ENCODE data around the gene CHCHD6.
"Not testable (repeated sequence)": the region's sequence is repeated elsewhere in the genome, so short reads cannot be mapped to it uniquely, and the experiment has no call there.

Gene CHCHD6

GRCh38 chr3:126792998-126793397 lies 89.0 kb downstream of the CHCHD6 start:
- Mint-ChIP-seq H3K27ac (no peak overlapping the region), H3K4me1 (peaks cover 11% of the 10 kb centered on the region), H3K4me3 (no peak overlapping the region), H3K36me3 (peaks cover 41% of the 10 kb centered on the region), H3K9me3 (peaks cover 14% of the 10 kb centered on the region), H3K27me3 (no peaks in the 10 kb centered on the region)

- Mint-ChIP-seq H3K27ac (no peak overlapping the region), H3K36me3 (peaks cover 35% of the 10 kb centered on the region)
Observed at GRCh38 chr3:126797563-126797962, 93.5 kb downstream of the CHCHD6 start.

GRCh38 chr3:126798521-126798920 lies 94.5 kb downstream of the CHCHD6 start:
- Mint-ChIP-seq H3K36me3 (peaks cover 27% of the 10 kb centered on the region), H3K27me3 (no peaks in the 10 kb centered on the region), H3K27ac (no peak overlapping the region), H3K4me1 (peaks cover 4% of the 10 kb centered on the region), H3K4me3 (no peak overlapping the region), H3K9me3 (peaks cover 10% of the 10 kb centered on the region)

More at GRCh38 chr3:126797563-126797962, 93.5 kb downstream of the CHCHD6 start:
- Mint-ChIP-seq H3K27me3 (no peaks in the 10 kb centered on the region), H3K4me3 (no peak overlapping the region), H3K4me1 (peaks cover 4% of the 10 kb centered on the region), H3K9me3 (peaks cover 14% of the 10 kb centered on the region)

- Mint-ChIP-seq H3K27ac (no peak overlapping the region), H3K36me3 (peaks cover 22% of the 10 kb centered on the region), H3K27me3 (no peaks in the 10 kb centered on the region), H3K4me3 (no peak overlapping the region), H3K9me3 (peaks cover 5% of the 10 kb centered on the region), H3K4me1 (no peaks in the 10 kb centered on the region)
Observed at GRCh38 chr3:126799099-126799498, 95.1 kb downstream of the CHCHD6 start.

- peaks cover 20% of the 10 kb centered on the region for H3K36me3 Mint-ChIP-seq
- H3K9me3 Mint-ChIP-seq, H3K27ac Mint-ChIP-seq, H3K4me1 Mint-ChIP-seq, H3K4me3 Mint-ChIP-seq, H3K27me3 Mint-ChIP-seq: not testable (repeated sequence)
Observed at GRCh38 chr3:126801312-126801711, 97.3 kb downstream of the CHCHD6 start.

- Mint-ChIP-seq H3K4me1 (no peaks in the 10 kb centered on the region), H3K27ac (no peak overlapping the region), H3K27me3 (no peaks in the 10 kb centered on the region), H3K9me3 (no peaks in the 10 kb centered on the region), H3K4me3 (no peak overlapping the region), H3K36me3 (peaks cover 2% of the 10 kb centered on the region)
Observed at GRCh38 chr3:126807795-126808194, 103.8 kb downstream of the CHCHD6 start.

GRCh38 chr3:126811530-126811929 lies 107.5 kb downstream of the CHCHD6 start:
- Mint-ChIP-seq H3K36me3 (peaks cover 3% of the 10 kb centered on the region), H3K27ac (no peak overlapping the region), H3K4me3 (no peak overlapping the region), H3K9me3 (no peaks in the 10 kb centered on the region), H3K4me1 (peaks cover 6% of the 10 kb centered on the region), H3K27me3 (no peaks in the 10 kb centered on the region)

GRCh38 chr3:126816298-126816697 lies 112.3 kb downstream of the CHCHD6 start:
- H3K27me3 Mint-ChIP-seq, result no peaks in the 10 kb centered on the region
- peaks cover 6% of the 10 kb centered on the region for H3K4me1 Mint-ChIP-seq
- H3K9me3 Mint-ChIP-seq, result no peaks in the 10 kb centered on the region
- H3K36me3 Mint-ChIP-seq, result peaks cover 5% of the 10 kb centered on the region
- H3K27ac Mint-ChIP-seq, result no peak overlapping the region
- H3K4me3 Mint-ChIP-seq, result no peak overlapping the region

- Mint-ChIP-seq H3K4me1 (peaks cover 6% of the 10 kb centered on the region), H3K9me3 (peaks cover 8% of the 10 kb centered on the region), H3K27me3 (no peaks in the 10 kb centered on the region), H3K4me3 (no peak overlapping the region), H3K27ac (no peak overlapping the region), H3K36me3 (peaks cover 11% of the 10 kb centered on the region)
Observed at GRCh38 chr3:126816986-126817777, 113.1 kb downstream of the CHCHD6 start.

- Mint-ChIP-seq H3K27ac (no peak overlapping the region), H3K9me3 (peaks cover 9% of the 10 kb centered on the region), H3K4me1 (peaks cover 6% of the 10 kb centered on the region), H3K36me3 (peaks cover 9% of the 10 kb centered on the region), H3K4me3 (no peak overlapping the region), H3K27me3 (no peaks in the 10 kb centered on the region)
Observed at GRCh38 chr3:126817781-126818180, 113.7 kb downstream of the CHCHD6 start.

- Mint-ChIP-seq H3K9me3 (peaks cover 9% of the 10 kb centered on the region), H3K4me1 (peaks cover 6% of the 10 kb centered on the region), H3K27ac (no peak overlapping the region), H3K36me3 (peaks cover 8% of the 10 kb centered on the region), H3K4me3 (no peak overlapping the region), H3K27me3 (no peaks in the 10 kb centered on the region)
Observed at GRCh38 chr3:126818400-126819095, 114.5 kb downstream of the CHCHD6 start.

- H3K9me3 Mint-ChIP-seq, result peaks cover 6% of the 10 kb centered on the region
- H3K4me1 Mint-ChIP-seq, result peaks cover 18% of the 10 kb centered on the region
- peaks cover 5% of the 10 kb centered on the region for H3K36me3 Mint-ChIP-seq
- H3K4me3 Mint-ChIP-seq, result no peak overlapping the region
- no peaks in the 10 kb centered on the region for H3K27me3 Mint-ChIP-seq
- no peak overlapping the region for H3K27ac Mint-ChIP-seq
Observed at GRCh38 chr3:126826693-126827092, 122.7 kb downstream of the CHCHD6 start.

- peaks cover 18% of the 10 kb centered on the region for H3K4me1 Mint-ChIP-seq
- no peak overlapping the region for H3K4me3 Mint-ChIP-seq
- H3K36me3 Mint-ChIP-seq, result peaks cover 2% of the 10 kb centered on the region
- H3K27me3 Mint-ChIP-seq, result no peaks in the 10 kb centered on the region
- peaks cover 1% of the 10 kb centered on the region for H3K9me3 Mint-ChIP-seq
- H3K27ac Mint-ChIP-seq, result no peak overlapping the region
Observed at GRCh38 chr3:126827121-126827520, 123.1 kb downstream of the CHCHD6 start.

- Mint-ChIP-seq H3K4me1 (peaks cover 18% of the 10 kb centered on the region), H3K36me3 (peaks cover 2% of the 10 kb centered on the region), H3K4me3 (no peak overlapping the region), H3K27me3 (no peaks in the 10 kb centered on the region), H3K27ac (no peak overlapping the region), H3K9me3 (no peaks in the 10 kb centered on the region)
Observed at GRCh38 chr3:126828306-126828705, 124.3 kb downstream of the CHCHD6 start.

GRCh38 chr3:126832933-126833332 lies 128.9 kb downstream of the CHCHD6 start:
- Mint-ChIP-seq H3K4me1 (peaks cover 16% of the 10 kb centered on the region), H3K27ac (no peak overlapping the region), H3K27me3 (no peaks in the 10 kb centered on the region), H3K9me3 (no peaks in the 10 kb centered on the region), H3K36me3 (peaks cover 8% of the 10 kb centered on the region), H3K4me3 (no peak overlapping the region)

All from activated naive CD4-positive, alpha-beta T cell treated with anti-CD3 and anti-CD28 coated beads, Interleukin-2, amount 50 U/mL, for 24 hours (primary cell).